Upper lobe of left lung (tissue), 6 donors: ENCODE measurements around the gene KCNAB2. TPM values are rescaled to one million over a fixed set of nuclear protein-coding genes. Genes with fewer than 3 reads are reported as not detected.
A peak's percentile ranks its signal among the peaks of the same experiment; 100 is the strongest.

Experiments
- ATAC-seq, 2 donors: fragments of 200-7000 bp; cut with Tn5 transposase; one replicate each; pipeline ENCODE4 v1.9.1; 2022; ENCODE audit warnings: mild to moderate bottlenecking in 2 of 2, moderate library complexity in 2 of 2; ENCODE audit not compliant: low FRiP score in 2 of 2
- DNase-seq, 2 donors: peaks; one replicate each; pipeline ENCODE4 v3.0.0-alpha.2; 2019 to 2020
- H3K27ac ChIP-seq, 4 donors: fragments of 200-600 bp; sonication (generic); one replicate each; pipeline ENCODE4 v1.5.1; 2016 to 2019
- H3K27me3 ChIP-seq, 4 donors: fragments of 200-600 bp; sonication (generic); one replicate each; pipeline ENCODE4 v1.5.1; 2017 to 2019
- H3K36me3 ChIP-seq, 4 donors: fragments of 200-600 bp; sonication (generic); one replicate each; pipeline ENCODE4 v1.5.1; 2016 to 2019
- H3K4me1 ChIP-seq, 4 donors: fragments of 200-600 bp; sonication (generic); one replicate each; pipeline ENCODE4 v1.5.1; 2018 to 2019
- H3K4me3 ChIP-seq, 4 donors: fragments of 200-600 bp; sonication (generic); one replicate each; pipeline ENCODE4 v1.5.1; 2017 to 2019; ENCODE audit warnings: mild to moderate bottlenecking in 2 of 4, moderate library complexity in 1 of 4
- H3K9me3 ChIP-seq, 4 donors: fragments of 200-600 bp; sonication (generic); one replicate each; pipeline ENCODE4 v1.5.1; 2018 to 2019
- CTCF ChIP-seq, 6 experiments: fragments of 450-650 bp in 4 of 6; fragments of 200-600 bp in 2 of 6; sonication (generic) in 2 of 6; IDR thresholded peaks; one replicate each; pipeline ENCODE4 v1.5.1; 2016 to 2019; ENCODE audit warnings: antibody characterized with exemption in 6 of 6
- EP300 ChIP-seq, 4 donors: sonication (generic); formaldehyde crosslinking; IDR thresholded peaks; one replicate each; pipeline ENCODE4 v1.5.1; 2017; ENCODE audit warnings: antibody characterized with exemption in 4 of 4, control low read depth in 2 of 4
- POLR2A ChIP-seq, 4 donors: fragments of 450-650 bp; IDR thresholded peaks; one replicate each; pipeline ENCODE4 v1.5.1; 2016 to 2017; ENCODE audit warnings: antibody characterized with exemption in 4 of 4, mild to moderate bottlenecking in 2 of 4
- POLR2AphosphoS5 ChIP-seq, 2 donors: sonication (generic); formaldehyde crosslinking; IDR thresholded peaks; one replicate each; pipeline ENCODE4 v1.5.1; 2017; ENCODE audit warnings: antibody characterized with exemption in 2 of 2
- WGBS, 2 donors: methylation state at CpG; one replicate each; pipeline ENCODE4 v1.1.5; 2017 to 2018; 5-methylcytosine and 5-hydroxymethylcytosine counted together
- total RNA-seq, 6 donors: library from RNA; depleted of rRNA in 4 of 6; stranded (reverse); fragments of >200 nt in 4 of 6; gene quantifications; one replicate each; pipeline versions ENCODE4 v1.1.0 to v1.2.1, GENCODE V29; 2016 to 2021
- donor health status: DM: no; HTN: no; CAD: no; lungs with moderate emphysema.
- donor health status: DM: no; HTN: yes; CAD: no; lungs with severe emphysema.

KCNAB2 gene
- total RNA-seq, 6 donors from 2014 or later = 36.9 to 129 (median 97.8) TPM

- Histone ChIP-seq H3K4me3 (no peak overlapping the region), H3K27me3 (no peaks in the 10 kb centered on the region), H3K27ac (no peak overlapping the region), H3K4me1 (no peaks in the 10 kb centered on the region), H3K9me3 (peaks cover 0 to 14% (median 5%) of the 10 kb centered on the region in 4 donors), H3K36me3 (no peaks in the 10 kb centered on the region)
- DNase-seq (no peak), ATAC-seq (no peak)
- TF ChIP-seq POLR2AphosphoS5 (IDR thresholded peaks at IDR 0.05) = no peak
- TF ChIP-seq POLR2A (IDR thresholded peaks at IDR 0.05) = no peak
- no peak for TF ChIP-seq EP300 (IDR thresholded peaks at IDR 0.05)
- TF ChIP-seq CTCF (IDR thresholded peaks at IDR 0.05) = no peak
- 59 to 78% methylated on average over 2 of the region's 2 CpGs for WGBS, 2 donors
Observed at GRCh38 chr1:6117064-6117463, 71.4 kb downstream of the KCNAB2 start.

- DNase-seq (no peak), ATAC-seq (no peak)
- no peaks in the 10 kb centered on the region for H3K36me3 ChIP-seq
- peaks cover 0 to 14% (median 5%) of the 10 kb centered on the region in 4 donors for H3K9me3 ChIP-seq
- H3K4me1 ChIP-seq = no peaks in the 10 kb centered on the region
- H3K27me3 ChIP-seq = no peaks in the 10 kb centered on the region
- no peak overlapping the region for H3K4me3 ChIP-seq
- TF ChIP-seq EP300 (IDR thresholded peaks at IDR 0.05) (no peak), POLR2A (IDR thresholded peaks at IDR 0.05) (no peak), CTCF (IDR thresholded peaks at IDR 0.05) (no peak), POLR2AphosphoS5 (IDR thresholded peaks at IDR 0.05) (no peak)
- H3K27ac ChIP-seq = no peak overlapping the region
Observed at GRCh38 chr1:6117624-6118023, 71.9 kb downstream of the KCNAB2 start.

- no peak for ATAC-seq
Observed at GRCh38 chr1:6118415-6118814, 72.7 kb downstream of the KCNAB2 start.

GRCh38 chr1:6121021-6121421 is 75.3 kb downstream of the KCNAB2 start:
- TF ChIP-seq POLR2AphosphoS5 (IDR thresholded peaks at IDR 0.05) = no peak
- TF ChIP-seq POLR2A (IDR thresholded peaks at IDR 0.05) = no peak
- no peak for TF ChIP-seq EP300 (IDR thresholded peaks at IDR 0.05)
- TF ChIP-seq CTCF (IDR thresholded peaks at IDR 0.05) = no peak
- ATAC-seq (no peak), DNase-seq (peak in 1 of 2 donors; percentile 68)
- Histone ChIP-seq H3K4me1 (no peaks in the 10 kb centered on the region), H3K27ac (no peak overlapping the region), H3K9me3 (peaks cover 0 to 10% (median 5%) of the 10 kb centered on the region in 4 donors), H3K27me3 (no peaks in the 10 kb centered on the region), H3K4me3 (no peak overlapping the region), H3K36me3 (no peaks in the 10 kb centered on the region)
- 91 to 93% methylated on average over 9 to 18 of the region's 18 CpGs for WGBS, 2 donors

More at GRCh38 chr1:6118415-6118814, 72.7 kb downstream of the KCNAB2 start:
- no peak for DNase-seq
- Histone ChIP-seq H3K27ac (no peak overlapping the region), H3K9me3 (peaks cover 0 to 14% (median 5%) of the 10 kb centered on the region in 4 donors), H3K4me1 (no peaks in the 10 kb centered on the region), H3K27me3 (no peaks in the 10 kb centered on the region), H3K4me3 (no peak overlapping the region), H3K36me3 (no peaks in the 10 kb centered on the region)
- WGBS, 2 donors = 68 to 77% methylated on average over 3 of the region's 3 CpGs
- TF ChIP-seq POLR2A (IDR thresholded peaks at IDR 0.05) = no peak
- no peak for TF ChIP-seq CTCF (IDR thresholded peaks at IDR 0.05)
- no peak for TF ChIP-seq EP300 (IDR thresholded peaks at IDR 0.05)
- TF ChIP-seq POLR2AphosphoS5 (IDR thresholded peaks at IDR 0.05) = no peak

GRCh38 chr1:6121651-6122370 is 76.1 kb downstream of the KCNAB2 start:
- TF ChIP-seq CTCF (IDR thresholded peaks at IDR 0.05) (no peak), POLR2AphosphoS5 (IDR thresholded peaks at IDR 0.05) (no peak), EP300 (IDR thresholded peaks at IDR 0.05) (no peak), POLR2A (IDR thresholded peaks at IDR 0.05) (no peak)
- Histone ChIP-seq H3K9me3 (peaks cover 0 to 10% (median 5%) of the 10 kb centered on the region in 4 donors), H3K4me1 (no peaks in the 10 kb centered on the region), H3K27me3 (no peaks in the 10 kb centered on the region), H3K36me3 (no peaks in the 10 kb centered on the region), H3K27ac (no peak overlapping the region), H3K4me3 (no peak overlapping the region)
- ATAC-seq (no peak), DNase-seq (peak in 1 of 2 donors; percentile 67)
- WGBS, 2 donors = 89 to 95% methylated on average over 17 of the region's 17 CpGs
